Measurements from ENCODE around the gene CSAG2.
"Not testable (repeated sequence)": the region's sequence is repeated elsewhere in the genome, so short reads cannot be mapped to it uniquely, and the experiment has no call there.

CSAG2 gene, protein sequence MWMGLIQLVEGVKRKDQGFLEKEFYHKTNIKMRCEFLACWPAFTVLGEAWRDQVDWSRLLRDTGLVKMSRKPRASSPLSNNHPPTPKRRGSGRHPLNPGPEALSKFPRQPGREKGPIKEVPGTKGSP

DNA sequence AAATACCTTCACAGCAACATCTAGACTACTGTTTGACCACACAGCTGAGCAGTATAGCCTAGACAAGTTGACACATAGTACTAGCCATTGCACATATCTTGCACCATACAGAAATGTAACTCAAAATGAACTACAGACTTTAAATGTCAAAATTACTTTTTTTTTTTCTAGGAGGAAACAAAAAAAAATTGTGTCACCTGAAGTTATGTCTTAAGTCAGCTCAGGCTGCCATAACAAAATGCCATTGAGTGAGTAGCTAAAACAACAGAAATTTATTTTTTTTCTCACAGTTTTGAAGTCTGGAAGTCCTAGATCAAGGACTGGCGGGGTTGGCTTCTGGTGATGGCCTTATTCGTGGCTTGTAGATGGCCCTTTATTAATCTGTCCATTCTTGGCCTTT, at the start of gene CSAG2:
CSAG2 (minus strand) TSS at position 101 of the 400 bp plus-strand sequence. CDS start 161 bp downstream, outside the sequence.
- not testable (repeated sequence) for DNase-seq

DNA sequence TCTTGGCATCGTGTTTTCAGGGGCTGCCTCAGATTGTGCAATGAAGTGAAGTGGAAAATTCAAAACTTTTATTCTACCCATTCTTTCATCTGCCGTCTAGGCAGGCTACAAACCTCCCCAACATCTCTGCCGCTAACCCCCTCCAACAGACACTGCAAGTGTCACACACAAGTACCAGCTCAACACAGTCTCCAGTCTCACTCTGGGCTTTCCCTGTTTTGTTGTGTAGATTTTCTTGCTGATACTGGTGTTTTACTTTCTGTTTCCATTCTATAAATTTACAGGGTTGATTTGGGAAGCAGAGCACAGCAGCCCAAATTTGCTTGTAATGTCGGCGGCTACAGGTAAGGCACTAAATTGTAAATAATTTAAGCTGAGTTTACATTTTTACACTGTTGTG, 45.8 kb upstream of the CSAG2 start:
- not testable (repeated sequence) for DNase-seq

DNA sequence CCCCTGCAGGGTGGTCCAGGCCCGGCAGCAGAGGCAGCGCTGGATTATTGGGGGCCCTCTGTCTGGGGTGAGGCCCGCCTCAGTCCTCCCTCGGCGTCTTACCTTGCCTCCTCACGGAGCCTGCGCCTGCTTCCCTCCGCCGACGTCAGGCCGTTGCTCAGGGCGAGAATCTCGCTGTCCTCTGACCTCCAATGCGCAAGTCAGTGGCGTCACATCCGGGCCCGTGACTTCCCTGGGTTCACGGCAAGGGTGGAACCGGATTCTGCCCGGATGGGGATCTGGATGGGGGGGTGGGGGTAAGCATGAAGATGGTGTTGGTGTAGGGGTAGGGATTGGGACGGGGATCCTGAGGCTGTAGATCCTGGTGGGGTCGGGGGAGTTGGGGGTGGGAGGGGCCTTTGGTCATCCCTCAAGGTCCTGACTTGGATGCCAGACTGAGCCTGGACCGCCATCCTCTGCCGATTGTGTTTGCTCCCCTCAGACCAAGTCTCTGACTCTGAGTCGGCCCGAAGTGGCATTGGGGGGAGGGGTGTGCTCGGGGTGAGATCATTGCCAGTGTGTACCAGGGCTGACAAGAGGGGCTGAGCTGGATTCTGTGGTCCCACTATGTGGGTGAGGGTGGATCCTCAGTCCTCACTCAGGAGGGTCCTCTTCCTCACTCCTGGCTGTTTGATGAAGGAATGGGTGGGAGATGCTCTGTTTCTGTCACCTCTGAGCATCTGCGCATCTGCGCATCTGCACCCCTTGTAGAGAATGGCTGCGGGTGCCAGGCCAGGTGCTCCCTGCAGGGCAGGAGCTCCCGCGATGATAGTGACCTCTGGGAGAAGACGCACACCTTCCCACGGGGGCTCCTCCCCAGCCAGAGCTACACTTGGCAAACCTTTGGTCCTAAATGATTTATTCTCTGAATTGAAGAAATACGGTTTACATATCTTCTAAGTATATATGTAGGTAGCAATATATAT, 44.9 kb upstream of the CSAG2 start, which contains the start of gene MAGEA2:
MAGEA2 (minus strand) TSS at position 157 of the 965 bp plus-strand sequence. CDS start 2,479 bp downstream, outside the sequence.
- not testable (repeated sequence) for DNase-seq

DNA sequence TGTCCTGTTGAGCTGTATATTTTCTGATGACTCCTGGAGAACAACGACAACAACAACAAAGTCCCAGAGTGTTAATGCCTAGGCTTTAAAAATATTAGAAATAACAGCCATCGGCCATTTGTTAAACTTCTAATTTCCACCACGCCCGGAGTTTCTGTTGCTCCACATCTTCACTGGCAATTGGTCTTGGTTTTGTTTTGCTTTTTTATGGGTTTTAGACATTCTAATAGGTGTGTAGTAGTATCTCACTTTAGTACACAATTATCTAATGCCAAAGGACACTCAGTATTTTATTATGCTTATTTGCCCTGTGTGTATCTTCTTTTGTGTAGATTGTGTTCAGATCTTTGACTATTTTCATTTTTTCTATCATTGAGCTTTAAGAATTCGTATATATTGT, 29.5 kb upstream of the CSAG2 start:
- no peak for DNase-seq

DNA sequence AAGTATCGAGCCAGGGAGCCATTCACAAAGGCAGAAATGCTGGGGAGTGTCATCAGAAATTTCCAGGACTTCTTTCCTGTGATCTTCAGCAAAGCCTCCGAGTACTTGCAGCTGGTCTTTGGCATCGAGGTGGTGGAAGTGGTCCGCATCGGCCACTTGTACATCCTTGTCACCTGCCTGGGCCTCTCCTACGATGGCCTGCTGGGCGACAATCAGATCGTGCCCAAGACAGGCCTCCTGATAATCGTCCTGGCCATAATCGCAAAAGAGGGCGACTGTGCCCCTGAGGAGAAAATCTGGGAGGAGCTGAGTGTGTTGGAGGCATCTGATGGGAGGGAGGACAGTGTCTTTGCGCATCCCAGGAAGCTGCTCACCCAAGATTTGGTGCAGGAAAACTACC, 27.5 kb upstream of the CSAG2 start:
- DNase-seq = not testable (repeated sequence)

DNA sequence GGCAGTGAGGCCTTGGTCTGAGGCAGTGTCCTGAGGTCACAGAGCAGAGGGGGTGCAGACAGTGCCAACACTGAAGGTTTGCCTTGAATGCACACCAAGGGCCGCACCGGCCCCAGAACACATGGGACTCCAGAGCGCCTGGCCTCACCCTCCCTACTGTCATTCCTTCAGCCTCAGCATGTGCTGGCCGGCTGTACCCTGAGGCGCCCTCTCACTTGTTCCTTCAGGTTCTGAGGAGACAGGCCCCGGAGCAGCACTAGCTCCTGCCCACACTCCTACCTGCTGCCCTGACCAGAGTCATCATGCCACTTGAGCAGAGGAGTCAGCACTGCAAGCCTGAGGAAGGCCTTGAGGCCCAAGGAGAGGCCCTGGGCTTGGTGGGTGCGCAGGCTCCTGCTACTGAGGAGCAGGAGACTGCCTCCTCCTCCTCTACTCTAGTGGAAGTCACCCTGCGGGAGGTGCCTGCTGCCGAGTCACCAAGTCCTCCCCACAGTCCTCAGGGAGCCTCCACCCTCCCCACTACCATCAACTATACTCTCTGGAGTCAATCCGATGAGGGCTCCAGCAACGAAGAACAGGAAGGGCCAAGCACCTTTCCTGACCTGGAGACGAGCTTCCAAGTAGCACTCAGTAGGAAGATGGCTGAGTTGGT, 26.9 kb upstream of the CSAG2 start:
- no peak for DNase-seq

DNA sequence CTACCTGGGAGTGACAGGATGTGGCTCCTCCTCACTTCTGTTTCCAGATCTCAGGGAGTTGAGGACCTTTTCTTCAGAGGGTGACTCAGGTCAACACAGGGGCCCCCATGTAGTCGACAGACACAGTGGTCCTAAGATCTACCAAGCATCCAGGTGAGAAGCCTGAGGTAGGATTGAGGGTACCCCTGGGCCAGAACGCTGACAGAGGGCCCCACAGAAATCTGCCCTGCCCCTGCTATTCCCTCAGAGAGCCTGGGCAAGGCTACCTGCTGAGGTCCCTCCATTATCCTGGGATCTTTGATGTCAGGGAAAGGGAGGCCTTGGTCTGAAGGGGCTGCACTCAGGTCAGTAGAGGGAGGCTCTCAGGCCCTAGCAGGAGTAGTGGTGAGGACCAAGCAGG, 26.0 kb upstream of the CSAG2 start:
- no peak for DNase-seq

DNA sequence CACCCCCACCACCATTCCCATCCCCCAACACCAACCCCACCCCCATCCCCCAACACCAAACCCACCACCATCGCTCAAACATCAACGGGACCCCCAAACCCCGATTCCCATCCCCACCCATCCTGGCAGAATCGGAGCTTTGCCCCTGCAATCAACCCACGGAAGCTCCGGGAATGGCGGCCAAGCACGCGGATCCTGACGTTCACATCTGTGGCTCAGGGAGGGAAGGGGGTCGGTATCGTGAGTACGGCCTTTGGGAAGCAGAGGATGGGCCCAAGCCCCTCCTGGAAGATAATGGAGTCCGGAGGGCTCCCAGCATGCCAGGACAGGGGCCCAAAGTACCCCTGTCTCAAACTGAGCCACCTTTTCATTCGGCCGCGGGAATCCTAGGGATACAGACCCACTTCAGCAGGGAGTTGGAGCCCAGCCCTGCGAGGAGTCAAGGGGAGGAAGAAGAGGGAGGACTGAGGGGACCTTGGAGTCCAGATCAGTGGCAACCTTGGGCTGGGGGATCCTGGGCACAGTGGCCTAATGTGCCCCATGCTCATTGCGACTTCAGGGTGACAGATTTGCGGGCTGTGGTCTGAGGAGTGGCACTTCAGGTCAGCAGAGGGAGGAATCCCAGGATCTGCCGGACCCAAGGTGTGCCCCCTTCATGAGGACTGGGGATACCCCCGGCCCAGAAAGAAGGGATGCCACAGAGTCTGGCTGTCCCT, 25.2 kb upstream of the CSAG2 start:
- DNase-seq = not testable (repeated sequence)

DNA sequence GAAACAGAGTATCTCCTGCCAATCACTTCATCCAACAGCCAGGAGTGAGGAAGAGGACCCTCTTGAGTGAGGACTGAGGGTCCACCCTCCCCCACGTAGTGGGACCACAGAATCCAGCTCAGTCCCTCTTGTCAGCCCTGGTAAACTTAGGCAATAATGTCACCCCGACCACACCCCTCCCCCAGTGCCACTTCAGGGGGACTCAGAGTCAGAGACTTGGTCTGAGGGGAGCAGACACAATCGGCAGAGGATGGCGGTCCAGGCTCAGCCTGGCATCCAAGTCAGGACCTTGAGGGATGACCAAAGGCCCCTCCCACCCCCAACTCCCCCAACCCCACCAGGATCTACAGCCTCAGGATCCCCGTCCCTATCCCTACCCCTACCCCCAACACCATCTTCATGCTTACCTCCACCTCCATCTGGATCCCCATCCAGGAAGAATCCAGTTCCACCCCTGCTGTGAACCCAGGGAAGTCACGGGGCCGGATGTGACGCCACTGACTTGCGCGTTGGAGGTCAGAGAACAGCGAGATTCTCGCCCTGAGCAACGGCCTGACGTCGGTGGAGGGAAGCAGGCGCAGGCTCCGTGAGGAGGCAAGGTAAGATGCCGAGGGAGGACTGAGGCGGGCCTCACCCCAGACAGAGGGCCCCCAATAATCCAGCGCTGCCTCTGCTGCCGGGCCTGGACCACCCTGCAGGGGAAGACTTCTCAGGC, 24.3 kb upstream of the CSAG2 start, which contains the start of the genes CSAG1 and MAGEA12:
CSAG1 (minus strand) TSS at position 461 of the 715 bp plus-strand sequence. CDS start 1,261 bp downstream, outside the sequence.
MAGEA12 (plus strand) TSS at position 497 of the 715 bp plus-strand sequence. CDS start 2,405 bp downstream, outside the sequence.
- DNase-seq = no peak

DNA sequence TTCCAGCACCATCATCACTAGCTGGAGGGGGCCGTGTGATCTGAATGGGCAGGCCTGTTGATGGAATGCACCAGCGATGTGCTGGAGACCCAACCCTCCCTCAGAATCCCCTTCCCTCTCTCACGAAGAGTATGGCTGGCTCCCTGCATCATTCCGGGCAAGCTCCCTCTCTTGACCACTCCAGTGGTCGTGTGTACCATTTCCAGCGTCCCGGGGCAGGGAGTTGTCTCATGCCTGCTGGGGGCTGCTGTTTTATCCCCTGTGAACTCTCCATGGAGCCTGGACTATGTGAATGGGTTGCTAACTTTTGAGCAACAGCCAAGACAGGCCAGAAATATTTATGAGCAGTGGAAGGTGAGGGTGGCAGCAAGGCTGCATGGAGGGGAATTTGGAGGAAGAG, 16.3 kb upstream of the CSAG2 start:
- DNase-seq = no peak

DNA sequence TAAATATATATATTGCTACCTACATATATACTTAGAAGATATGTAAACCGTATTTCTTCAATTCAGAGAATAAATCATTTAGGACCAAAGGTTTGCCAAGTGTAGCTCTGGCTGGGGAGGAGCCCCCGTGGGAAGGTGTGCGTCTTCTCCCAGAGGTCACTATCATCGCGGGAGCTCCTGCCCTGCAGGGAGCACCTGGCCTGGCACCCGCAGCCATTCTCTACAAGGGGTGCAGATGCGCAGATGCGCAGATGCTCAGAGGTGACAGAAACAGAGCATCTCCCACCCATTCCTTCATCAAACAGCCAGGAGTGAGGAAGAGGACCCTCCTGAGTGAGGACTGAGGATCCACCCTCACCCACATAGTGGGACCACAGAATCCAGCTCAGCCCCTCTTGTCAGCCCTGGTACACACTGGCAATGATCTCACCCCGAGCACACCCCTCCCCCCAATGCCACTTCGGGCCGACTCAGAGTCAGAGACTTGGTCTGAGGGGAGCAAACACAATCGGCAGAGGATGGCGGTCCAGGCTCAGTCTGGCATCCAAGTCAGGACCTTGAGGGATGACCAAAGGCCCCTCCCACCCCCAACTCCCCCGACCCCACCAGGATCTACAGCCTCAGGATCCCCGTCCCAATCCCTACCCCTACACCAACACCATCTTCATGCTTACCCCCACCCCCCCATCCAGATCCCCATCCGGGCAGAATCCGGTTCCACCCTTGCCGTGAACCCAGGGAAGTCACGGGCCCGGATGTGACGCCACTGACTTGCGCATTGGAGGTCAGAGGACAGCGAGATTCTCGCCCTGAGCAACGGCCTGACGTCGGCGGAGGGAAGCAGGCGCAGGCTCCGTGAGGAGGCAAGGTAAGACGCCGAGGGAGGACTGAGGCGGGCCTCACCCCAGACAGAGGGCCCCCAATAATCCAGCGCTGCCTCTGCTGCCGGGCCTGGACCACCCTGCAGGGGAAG, 5.0 kb upstream of the CSAG2 start, which contains the start of gene MAGEA2B:
MAGEA2B (plus strand) TSS at position 814 of the 973 bp plus-strand sequence. CDS start 2,479 bp downstream, outside the sequence.
- DNase-seq = not testable (repeated sequence)

DNA sequence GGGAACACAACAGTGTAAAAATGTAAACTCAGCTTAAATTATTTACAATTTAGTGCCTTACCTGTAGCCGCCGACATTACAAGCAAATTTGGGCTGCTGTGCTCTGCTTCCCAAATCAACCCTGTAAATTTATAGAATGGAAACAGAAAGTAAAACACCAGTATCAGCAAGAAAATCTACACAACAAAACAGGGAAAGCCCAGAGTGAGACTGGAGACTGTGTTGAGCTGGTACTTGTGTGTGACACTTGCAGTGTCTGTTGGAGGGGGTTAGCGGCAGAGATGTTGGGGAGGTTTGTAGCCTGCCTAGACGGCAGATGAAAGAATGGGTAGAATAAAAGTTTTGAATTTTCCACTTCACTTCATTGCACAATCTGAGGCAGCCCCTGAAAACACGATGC, 4.1 kb upstream of the CSAG2 start:
- DNase-seq = not testable (repeated sequence)

DNA sequence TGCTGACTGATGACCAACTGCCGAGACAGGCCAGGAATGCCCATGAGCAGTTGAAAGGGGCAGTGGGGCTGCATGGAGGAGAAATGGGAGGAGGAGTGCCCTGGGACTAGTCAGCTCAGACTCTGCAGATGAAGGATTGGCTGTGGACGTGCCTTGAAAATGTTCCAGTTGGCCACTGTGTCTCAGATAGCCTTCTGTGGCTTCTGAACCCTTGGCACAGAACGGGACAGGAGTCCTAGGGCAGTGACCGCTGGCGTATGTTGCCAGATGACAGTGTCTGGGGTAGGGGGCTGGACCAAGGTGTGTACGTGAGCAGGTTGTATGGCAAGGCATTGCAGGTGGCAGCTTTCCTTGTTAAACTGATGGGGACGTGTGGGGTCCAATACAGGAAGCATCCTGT, 2.6 kb downstream of the CSAG2 start:
- not testable (repeated sequence) for DNase-seq

DNA sequence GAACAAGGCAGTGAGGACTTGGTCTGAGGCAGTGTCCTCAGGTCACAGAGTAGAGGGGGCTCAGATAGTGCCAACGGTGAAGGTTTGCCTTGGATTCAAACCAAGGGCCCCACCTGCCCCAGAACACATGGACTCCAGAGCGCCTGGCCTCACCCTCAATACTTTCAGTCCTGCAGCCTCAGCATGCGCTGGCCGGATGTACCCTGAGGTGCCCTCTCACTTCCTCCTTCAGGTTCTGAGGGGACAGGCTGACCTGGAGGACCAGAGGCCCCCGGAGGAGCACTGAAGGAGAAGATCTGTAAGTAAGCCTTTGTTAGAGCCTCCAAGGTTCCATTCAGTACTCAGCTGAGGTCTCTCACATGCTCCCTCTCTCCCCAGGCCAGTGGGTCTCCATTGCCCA, 8.7 kb downstream of the CSAG2 start:
- not testable (repeated sequence) for DNase-seq

DNA sequence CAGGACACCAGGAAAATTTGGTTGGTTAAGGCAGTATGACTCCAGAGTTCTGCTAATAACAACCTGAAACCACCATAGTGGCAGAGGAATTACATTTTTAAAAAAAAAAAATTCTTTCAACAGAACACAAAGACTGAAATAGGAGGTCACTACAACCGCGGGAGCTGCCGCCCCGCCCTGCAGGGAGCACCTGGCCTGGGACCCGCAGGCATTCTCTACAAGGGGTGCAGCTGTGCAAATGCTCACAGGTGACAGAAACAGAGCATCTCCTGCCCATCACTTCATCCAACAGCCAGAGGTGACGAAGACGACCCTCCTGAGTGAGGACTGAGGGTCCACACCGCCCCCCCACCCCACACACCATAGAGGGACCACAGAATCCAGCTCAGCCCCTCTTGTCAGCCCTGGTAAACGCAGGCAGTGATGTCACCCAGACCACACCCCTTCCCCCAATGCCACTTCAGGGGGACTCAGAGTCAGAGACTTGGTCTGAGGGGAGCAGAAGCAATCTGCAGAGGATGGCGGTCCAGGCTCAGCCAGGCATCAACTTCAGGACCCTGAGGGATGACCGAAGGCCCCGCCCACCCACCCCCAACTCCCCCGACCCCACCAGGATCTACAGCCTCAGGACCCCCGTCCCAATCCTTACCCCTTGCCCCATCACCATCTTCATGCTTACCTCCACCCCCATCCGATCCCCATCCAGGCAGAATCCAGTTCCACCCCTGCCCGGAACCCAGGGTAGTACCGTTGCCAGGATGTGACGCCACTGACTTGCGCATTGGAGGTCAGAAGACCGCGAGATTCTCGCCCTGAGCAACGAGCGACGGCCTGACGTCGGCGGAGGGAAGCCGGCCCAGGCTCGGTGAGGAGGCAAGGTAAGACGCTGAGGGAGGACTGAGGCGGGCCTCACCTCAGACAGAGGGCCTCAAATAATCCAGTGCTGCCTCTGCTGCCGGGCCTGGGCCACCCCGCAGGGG, 10.8 kb downstream of the CSAG2 start, which contains the start of gene MAGEA3:
MAGEA3 (plus strand) TSS at position 843 of the 980 bp plus-strand sequence. CDS start 2,039 bp downstream, outside the sequence.
- not testable (repeated sequence) for DNase-seq

DNA sequence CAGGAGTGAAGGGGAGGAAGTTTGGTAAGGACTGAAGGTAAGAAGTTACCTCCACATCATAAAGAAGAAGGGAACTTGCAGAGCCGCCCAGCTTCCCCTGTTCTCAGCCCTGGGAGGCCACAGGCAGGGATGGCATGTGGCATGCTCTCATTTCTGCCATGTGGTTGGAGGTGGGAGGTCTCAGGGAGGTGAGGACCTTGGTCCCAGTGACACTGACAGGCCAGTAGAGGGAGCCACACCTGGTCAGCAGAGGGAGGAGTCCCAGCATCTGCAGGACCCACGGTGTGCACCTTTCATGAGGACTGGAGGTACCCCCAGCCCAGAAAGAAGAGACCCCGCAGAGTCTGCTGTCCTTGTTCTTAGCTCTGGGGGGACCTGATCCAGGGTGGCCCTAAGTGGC, 28.1 kb downstream of the CSAG2 start:
- not testable (repeated sequence) for DNase-seq

DNA sequence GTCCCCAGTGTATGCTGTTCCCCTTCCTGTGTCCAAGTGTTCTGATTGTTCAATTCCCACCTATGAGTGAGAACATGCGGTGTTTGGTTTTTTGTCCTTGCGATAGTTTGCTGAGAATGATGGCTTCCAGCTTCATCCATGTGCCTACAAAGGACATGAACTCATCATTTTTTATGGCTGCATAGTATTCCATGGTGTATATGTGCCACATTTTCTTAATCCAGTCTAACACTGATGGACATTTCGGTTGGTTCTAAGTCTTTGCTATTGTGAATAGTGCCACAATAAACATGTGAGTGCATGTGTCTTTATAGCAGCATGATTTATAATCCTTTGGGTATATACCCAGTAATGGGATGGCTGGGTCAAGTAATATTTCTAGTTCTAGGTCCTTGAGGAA, 34.4 kb downstream of the CSAG2 start:
- not testable (repeated sequence) for DNase-seq

DNA sequence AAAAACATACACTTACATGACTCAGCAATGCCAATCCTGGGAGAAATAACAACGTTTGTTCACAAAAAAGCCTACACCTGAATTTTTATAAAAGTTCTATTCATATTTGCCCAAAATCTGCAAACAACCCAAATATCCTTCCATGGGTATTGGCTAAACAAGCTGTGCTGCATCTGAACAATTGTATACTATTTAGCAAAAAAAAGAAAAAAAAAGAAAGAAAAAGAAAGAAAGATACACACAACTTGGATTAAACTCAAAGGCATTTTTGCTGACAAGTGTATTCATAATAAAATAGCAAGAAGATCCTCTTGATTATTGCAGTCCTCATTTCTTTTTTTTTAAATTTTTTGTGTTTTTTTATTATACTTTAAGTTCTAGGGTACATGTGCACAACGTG, 34.9 kb downstream of the CSAG2 start:
- DNase-seq = no peak

DNA sequence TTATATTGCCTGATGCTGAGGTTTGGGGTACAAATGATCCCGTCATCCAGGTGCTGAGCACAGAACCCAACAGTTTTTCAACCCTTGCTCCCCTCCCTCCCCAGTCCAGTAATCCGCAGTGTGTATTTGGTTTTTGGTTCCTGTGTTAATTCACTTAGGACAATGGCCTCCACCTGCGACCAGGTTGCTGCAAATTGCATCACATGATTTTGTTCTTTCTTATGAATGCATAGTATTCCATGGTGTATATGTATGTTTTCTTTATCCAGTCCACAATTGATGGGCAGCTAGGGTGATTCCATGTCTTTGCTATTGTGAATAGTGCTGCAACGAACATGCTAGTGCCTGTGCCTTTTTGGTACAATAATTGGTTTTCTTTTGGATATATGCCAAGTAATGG, 46.0 kb downstream of the CSAG2 start:
- no peak for DNase-seq

Measured in NCI-H2171 (cell line).